Non-pigmented ciliary epithelial cell (primary cell): ENCODE results near the gene POTEI.
"Not testable (repeated sequence)": the region's sequence is repeated elsewhere in the genome, so short reads cannot be mapped to it uniquely, and the experiment has no call there.

Experiments used
- DNase-seq: peaks from one replicate; pipeline ENCODE4 v3.0.0-alpha.2; 2010; ENCODE audit warnings: low read depth

POTEI gene

GRCh38 chr2:130509228-130509627 is at the start of gene POTEI:
TSS of gene POTEI (minus strand) at chr2:130509328. CDS start at chr2:130509235, 93 bp downstream.
- DNase-seq: not testable (repeated sequence)

GRCh38 chr2:130556441-130556840 is 47.3 kb upstream of the POTEI start:
- not testable (repeated sequence) for DNase-seq

- not testable (repeated sequence) for DNase-seq
Observed at GRCh38 chr2:130554178-130554577, 45.0 kb upstream of the POTEI start.

GRCh38 chr2:130549475-130549874 is 40.3 kb upstream of the POTEI start:
- not testable (repeated sequence) for DNase-seq

GRCh38 chr2:130548418-130548817 is 39.3 kb upstream of the POTEI start:
- not testable (repeated sequence) for DNase-seq

- DNase-seq: not testable (repeated sequence)
Observed at GRCh38 chr2:130544978-130545377, 35.9 kb upstream of the POTEI start.

GRCh38 chr2:130543785-130544528 is 34.8 kb upstream of the POTEI start:
- not testable (repeated sequence) for DNase-seq

GRCh38 chr2:130542789-130543188 is 33.7 kb upstream of the POTEI start:
- not testable (repeated sequence) for DNase-seq

GRCh38 chr2:130538271-130538670 is 29.1 kb upstream of the POTEI start:
- not testable (repeated sequence) for DNase-seq

- not testable (repeated sequence) for DNase-seq
Observed at GRCh38 chr2:130536654-130537053, 27.5 kb upstream of the POTEI start.

- DNase-seq: not testable (repeated sequence)
Observed at GRCh38 chr2:130531672-130532071, 22.5 kb upstream of the POTEI start.

GRCh38 chr2:130531225-130531624 is 22.1 kb upstream of the POTEI start:
- not testable (repeated sequence) for DNase-seq

GRCh38 chr2:130530212-130530611 is 21.1 kb upstream of the POTEI start:
- not testable (repeated sequence) for DNase-seq

- DNase-seq: not testable (repeated sequence)
Observed at GRCh38 chr2:130529545-130529944, 20.4 kb upstream of the POTEI start.

GRCh38 chr2:130527365-130527967 is 18.3 kb upstream of the POTEI start:
- not testable (repeated sequence) for DNase-seq

- not testable (repeated sequence) for DNase-seq
Observed at GRCh38 chr2:130522390-130522789, 13.3 kb upstream of the POTEI start.

GRCh38 chr2:130520992-130521391 is 11.9 kb upstream of the POTEI start, which contains the start of gene CFC1B:
TSS of gene CFC1B (plus strand) at chr2:130521222. CDS start at chr2:130521485, 263 bp downstream.
- not testable (repeated sequence) for DNase-seq

GRCh38 chr2:130518516-130519106 is 9.5 kb upstream of the POTEI start:
- not testable (repeated sequence) for DNase-seq

GRCh38 chr2:130511747-130512451 is 2.8 kb upstream of the POTEI start:
- DNase-seq: not testable (repeated sequence)

GRCh38 chr2:130510807-130511746 is 1.9 kb upstream of the POTEI start:
- DNase-seq: not testable (repeated sequence)

- DNase-seq: not testable (repeated sequence)
Observed at GRCh38 chr2:130491073-130491472, 18.1 kb downstream of the POTEI start.
